Activated CD8-positive, alpha-beta memory T cell treated with anti-CD3 and anti-CD28 coated beads for 36 hours (primary cell): ENCODE data around the gene PIP5K1C. TPM values are rescaled to one million over a fixed set of nuclear protein-coding genes. Genes with fewer than 3 reads are reported as not detected.

Source experiments
- CTCF ChIA-PET: fragments of 350-600 bp; sonication (Branson Sonifier 250); formaldehyde crosslinking; loops from one replicate; lab custom pipeline; 2021; ENCODE audit warnings: antibody characterized with exemption; lab: Charles Lee
- POLR2A ChIA-PET: fragments of 350-600 bp; sonication (Branson Sonifier 250); formaldehyde crosslinking; loops from one replicate; lab custom pipeline; 2021; ENCODE audit warnings: antibody characterized with exemption; lab: Charles Lee
- total RNA-seq, 2 experiments: library from RNA; stranded (reverse); gene quantifications; one replicate each; pipeline ENCODE4 v1.2.3, GENCODE V29; 2021

Gene PIP5K1C
- total RNA-seq, 2 experiments from 2014 or later: 29.6 to 30.3 TPM

DNA sequence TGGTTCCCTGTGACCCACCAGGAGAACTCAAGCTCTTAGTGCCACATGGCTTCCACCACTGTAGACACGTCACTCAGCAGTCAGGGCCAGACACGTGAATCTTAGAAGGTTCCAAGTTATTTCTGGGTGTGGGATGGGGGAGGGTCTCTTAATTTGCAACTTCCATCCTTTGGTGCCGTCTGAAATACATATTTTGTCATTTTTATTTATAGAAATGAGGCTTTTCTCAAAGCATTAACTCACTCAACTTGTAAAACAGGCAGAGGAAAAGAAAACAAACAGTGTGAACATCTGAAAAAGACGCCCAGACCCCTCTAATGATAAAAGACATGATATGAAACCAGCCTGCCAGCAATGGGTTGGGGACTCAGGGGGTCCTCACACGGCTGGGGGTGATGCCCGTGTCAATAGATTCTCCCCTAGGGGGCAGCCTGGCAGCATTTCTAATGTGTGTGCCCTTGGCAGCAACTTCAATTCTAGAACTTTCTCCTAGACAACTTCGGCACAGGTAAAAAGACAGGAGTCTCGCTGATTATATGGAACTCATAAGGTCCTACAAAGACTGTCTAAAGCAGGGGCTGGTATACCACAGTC is 15.4 kb downstream of the PIP5K1C start:
- ChIA-PET POLR2A (no interaction called here), CTCF (no interaction called here)

GRCh38 chr19:3684054-3684816 is 16.0 kb downstream of the PIP5K1C start:
- POLR2A ChIA-PET: no interaction called here
- CTCF ChIA-PET: interaction anchor here (0.6 kb wide), 1 partner anchor 42 kb away, joined by 3 read pairs; no protein-coding TSS in a partner anchor

- ChIA-PET POLR2A (no interaction called here), CTCF (no interaction called here)
Observed at GRCh38 chr19:3683405-3684053, 16.7 kb downstream of the PIP5K1C start.

- ChIA-PET POLR2A (no interaction called here), CTCF (interaction anchor here (0.7 to 1.1 kb wide), 2 partner anchors 10 to 697 kb away, joined by 4 to 5 read pairs; no protein-coding TSS in a partner anchor)
Observed at GRCh38 chr19:3682741-3683404, 17.4 kb downstream of the PIP5K1C start.

- POLR2A ChIA-PET: no interaction called here
- CTCF ChIA-PET: interaction anchor here (0.7 to 1.1 kb wide), 2 partner anchors 10 to 697 kb away, joined by 4 to 5 read pairs; no protein-coding TSS in a partner anchor
Observed at GRCh38 chr19:3682286-3682685, 18.0 kb downstream of the PIP5K1C start.

DNA sequence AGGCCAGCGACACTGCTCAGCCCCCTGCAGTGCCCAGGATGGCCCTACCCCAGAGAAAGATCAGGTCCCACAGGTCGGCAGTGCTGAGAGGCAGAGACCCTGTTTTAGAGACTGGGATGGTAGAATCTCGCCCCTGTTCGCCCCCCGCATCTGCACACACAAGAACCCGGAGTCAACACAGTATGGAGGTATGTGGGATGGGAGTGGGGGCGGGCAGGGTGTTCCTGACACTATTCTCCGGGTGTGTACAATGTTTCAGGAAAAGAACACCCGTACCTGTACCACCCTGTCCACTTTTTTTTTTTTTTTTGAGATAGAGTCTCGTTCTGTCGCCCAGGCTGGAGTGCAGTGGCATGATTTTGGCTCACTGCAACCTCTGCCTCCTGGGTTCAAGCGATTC is 19.3 kb downstream of the PIP5K1C start:
- POLR2A ChIA-PET: no interaction called here
- CTCF ChIA-PET: no interaction called here

DNA sequence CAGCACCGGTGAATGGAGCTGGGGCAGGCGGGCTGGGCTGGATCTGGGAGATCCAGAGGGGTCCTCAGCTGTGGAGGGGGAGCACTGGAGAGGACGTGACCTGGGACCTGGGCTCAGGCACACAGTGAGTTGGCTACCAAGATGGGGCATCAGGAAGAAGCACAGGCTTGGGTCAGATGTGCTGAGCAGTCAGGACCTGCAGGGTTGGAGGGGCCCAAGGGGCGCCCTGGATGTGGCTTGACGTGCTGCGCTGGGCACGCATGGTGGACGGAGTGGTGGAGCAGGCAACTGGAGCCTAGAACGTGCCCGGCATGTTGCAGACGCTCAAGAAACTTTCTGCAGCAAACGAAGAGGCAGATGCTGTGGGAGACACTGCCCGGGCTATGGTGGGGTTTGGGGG is 20.7 kb downstream of the PIP5K1C start:
- POLR2A ChIA-PET: no interaction called here

DNA sequence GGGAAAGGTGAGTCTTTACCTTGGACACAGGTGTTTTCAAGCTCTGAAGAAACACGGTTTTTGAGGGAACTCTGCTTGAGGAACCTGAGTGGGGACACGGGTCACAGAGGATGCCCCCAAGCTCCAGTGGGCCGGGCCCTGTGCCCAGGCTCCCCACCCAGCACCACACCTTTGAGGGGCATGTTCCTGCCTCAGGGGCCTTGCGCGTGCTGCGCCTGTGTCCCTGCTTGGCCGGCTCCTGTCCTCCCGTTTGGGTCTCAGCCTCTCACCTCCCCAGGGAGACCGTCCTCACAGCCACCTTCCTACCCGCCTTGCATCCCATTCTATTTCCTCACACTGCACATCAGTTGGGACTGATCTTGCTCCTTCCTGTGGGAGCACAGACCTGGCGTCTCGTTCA is 21.1 kb downstream of the PIP5K1C start:
- ChIA-PET CTCF (no interaction called here), POLR2A (no interaction called here)

More for the DNA sequence above, 20.7 kb downstream of the PIP5K1C start:
- CTCF ChIA-PET: no interaction called here

DNA sequence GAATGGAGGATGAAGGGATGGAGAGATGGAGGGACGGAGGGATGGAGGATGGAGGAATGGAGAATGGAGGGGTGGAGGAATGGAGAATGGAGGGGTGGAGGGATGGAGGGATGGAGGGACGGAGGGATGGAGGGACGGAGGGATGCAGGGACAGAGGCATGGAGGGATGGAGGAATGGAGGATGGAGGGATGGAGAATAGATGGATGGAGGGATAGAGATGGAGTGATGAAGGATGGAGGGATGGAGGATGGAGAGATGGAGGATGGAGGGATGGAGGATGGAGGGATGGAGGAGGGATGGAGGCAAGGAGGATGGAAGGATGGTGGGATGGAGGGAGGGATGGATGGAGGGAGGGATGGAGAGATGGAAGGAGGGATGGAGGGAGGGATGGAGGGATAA is 22.1 kb downstream of the PIP5K1C start:
- ChIA-PET POLR2A (no interaction called here), CTCF (no interaction called here)

DNA sequence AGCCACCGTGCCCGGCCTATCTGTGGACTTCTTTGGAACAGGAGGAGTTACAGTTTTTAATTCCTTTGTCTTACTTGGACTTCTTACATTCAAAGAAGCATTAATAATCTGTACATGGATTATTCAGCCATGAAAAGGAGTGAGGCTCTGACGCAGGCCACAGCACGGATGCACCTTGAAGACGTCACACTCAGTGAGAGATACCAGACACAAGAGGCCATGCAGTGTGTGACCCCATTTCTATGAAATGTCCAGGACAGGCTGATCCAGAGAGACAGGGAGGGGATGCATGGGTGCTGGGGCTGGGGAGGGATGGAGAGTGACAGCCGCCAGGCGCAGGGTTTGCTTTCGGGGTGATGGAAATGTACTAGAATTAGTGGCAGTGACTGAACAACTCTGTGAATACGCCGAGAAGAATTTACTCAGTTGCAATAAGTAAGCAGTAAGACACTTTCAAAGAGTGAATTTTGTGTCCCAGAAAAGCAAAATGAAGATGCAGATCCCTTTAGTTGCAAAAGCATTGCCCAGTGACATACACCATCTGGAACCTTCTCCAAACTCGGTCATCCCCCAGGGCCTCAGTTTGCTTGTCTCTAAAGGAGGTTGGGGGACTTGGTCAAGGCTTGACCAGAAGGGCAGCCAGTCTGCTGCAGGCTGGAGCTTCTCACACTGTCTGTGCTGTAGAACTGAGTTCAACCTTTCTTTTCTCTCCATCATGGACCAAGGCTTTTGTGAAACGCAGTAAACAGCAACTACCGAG is 25.3 kb downstream of the PIP5K1C start:
- POLR2A ChIA-PET: interaction anchor here (1.2 kb wide), 1 partner anchor 25 kb away, joined by 3 read pairs; no protein-coding TSS in a partner anchor
- CTCF ChIA-PET: interaction anchor here (1.0 to 1.6 kb wide), 4 partner anchors 17 to 29 kb away, joined by 3 to 6 read pairs (median 4); no protein-coding TSS in a partner anchor

DNA sequence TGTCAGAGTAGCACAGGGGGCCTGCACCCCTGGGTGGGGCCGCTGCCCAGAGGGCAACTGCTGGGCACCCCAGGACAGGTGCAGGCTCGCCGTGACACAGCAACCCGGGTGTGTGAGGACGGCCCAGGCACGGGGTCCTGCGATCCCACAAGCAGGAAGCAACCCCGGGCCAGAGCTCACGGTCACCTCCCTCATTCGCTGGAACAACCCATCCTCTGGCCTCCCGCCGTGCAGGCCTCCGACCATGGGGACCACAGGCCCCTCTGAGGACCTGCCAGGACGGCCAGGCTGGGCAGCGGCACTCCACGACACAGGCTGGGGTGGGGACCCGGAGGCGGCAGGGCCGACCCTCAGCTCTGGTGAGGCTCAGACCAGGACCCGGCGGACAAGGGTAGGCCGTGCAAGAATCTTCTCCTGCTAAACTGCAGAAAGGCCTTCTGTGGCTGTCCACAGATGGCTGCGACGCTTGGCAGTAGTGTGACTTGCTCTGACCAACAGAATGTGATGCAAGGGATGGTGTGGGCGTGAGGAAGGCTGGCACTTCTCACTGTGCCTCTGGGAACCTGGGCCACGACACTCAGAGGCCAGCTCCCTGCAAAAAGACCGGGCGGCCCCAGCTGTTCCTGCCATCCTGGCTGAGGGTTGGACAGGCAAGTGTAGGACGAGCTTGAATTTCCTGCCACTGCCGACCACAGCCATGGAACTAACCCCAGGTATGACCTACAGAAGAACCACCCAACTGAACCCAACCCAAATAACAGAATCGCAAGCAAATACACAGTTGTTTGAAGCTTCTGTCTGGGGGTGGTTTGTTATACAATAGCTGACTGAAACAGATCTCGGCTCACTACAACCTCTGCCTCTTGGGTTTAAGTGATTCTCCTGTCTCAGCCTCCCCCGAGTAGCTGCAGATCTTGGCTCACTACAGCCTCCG is 26.5 kb downstream of the PIP5K1C start:
- CTCF ChIA-PET: interaction anchor here (0.8 to 1.6 kb wide), 5 partner anchors 14 to 30 kb away, joined by 3 to 6 read pairs (median 4); no protein-coding TSS in a partner anchor
- POLR2A ChIA-PET: interaction anchor here (1.2 kb wide), 1 partner anchor 26 kb away, joined by 3 read pairs; no protein-coding TSS in a partner anchor

- ChIA-PET POLR2A (no interaction called here), CTCF (interaction anchor here (0.8 to 1.6 kb wide), 4 partner anchors 15 to 88 kb away, joined by 3 to 6 read pairs (median 4); no protein-coding TSS in a partner anchor)
Observed at GRCh38 chr19:3672993-3673392, 27.3 kb downstream of the PIP5K1C start.

- ChIA-PET POLR2A (no interaction called here), CTCF (interaction anchor here (0.8 to 2.9 kb wide), 8 partner anchors 15 to 116 kb away, joined by 3 to 14 read pairs (median 8); partner anchors contain the start of genes MFSD12 and PIP5K1C)
Observed at GRCh38 chr19:3672575-3672948, 27.7 kb downstream of the PIP5K1C start.

GRCh38 chr19:3671680-3672574 is 28.3 kb downstream of the PIP5K1C start:
- CTCF ChIA-PET: interaction anchor here (0.8 to 2.9 kb wide), 10 partner anchors 10 to 127 kb away, joined by 3 to 14 read pairs (median 6); partner anchors contain the start of genes MFSD12 and PIP5K1C
- POLR2A ChIA-PET: interaction anchor here (1.0 to 1.5 kb wide), 2 partner anchors 19 to 20 kb away, joined by 3 to 9 read pairs; no protein-coding TSS in a partner anchor

DNA sequence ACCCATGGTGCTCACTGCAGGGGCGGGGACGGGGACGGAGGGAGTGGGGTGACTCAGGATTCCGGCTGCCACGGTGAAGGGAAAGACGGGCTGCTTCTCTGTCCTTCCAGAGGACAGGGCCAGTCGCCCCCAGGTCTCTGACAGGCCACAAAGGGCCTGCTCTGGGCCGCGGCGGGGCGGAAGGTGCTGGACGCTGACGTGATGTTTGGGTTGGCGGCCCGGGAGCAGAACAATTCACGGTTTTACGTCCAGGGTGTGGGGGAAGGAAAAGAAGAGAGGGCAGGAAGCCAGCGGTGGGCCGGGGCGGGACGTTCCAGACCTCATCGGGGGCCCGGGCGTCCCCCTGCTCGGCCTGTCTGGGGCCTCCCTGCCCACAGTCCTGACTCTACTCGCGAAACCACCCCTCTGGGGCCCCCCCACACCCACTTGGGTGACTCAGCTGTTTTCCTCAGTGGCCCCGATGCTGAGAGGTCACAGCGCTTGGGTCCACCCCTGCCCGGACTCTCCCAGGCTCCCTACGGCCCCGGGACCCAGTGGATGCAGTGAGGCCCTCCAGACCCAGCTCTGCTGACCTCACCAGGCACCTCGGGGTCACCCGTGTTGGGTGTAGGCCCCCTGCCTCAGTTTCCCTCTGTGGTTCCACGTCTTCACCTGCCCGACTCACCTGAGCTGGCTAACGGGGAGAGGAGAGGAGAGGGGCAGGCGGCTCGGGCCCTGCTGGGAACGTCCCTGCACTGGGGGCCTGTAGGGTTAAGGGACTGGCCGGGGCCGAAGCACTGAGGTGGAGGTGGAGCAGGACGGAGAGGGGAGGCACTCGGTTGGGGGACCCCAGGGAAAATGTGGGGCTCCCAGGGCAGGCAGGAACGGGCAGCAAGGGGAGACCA is 29.2 kb downstream of the PIP5K1C start:
- ChIA-PET CTCF (interaction anchor here (0.8 to 2.9 kb wide), 8 partner anchors 9 to 126 kb away, joined by 3 to 14 read pairs (median 8); partner anchors contain the start of genes MFSD12 and PIP5K1C), POLR2A (interaction anchor here (0.7 to 1.5 kb wide), 3 partner anchors 20 to 114 kb away, joined by 3 to 9 read pairs (median 3); no protein-coding TSS in a partner anchor)
